HG03280 (cell line): ENCODE data around the gene CKS2.

Experiments
- ATAC-seq: cut with Tn5 transposase; IDR thresholded peaks from one replicate; pipeline ENCODE4 v1.9.1; 2021; ENCODE audit warnings: mild to moderate bottlenecking, moderate library complexity; ENCODE audit not compliant: unreplicated experiment

Gene CKS2

GRCh38 chr9:89363921-89364665 is 53.1 kb downstream of the CKS2 start:
- no peak for ATAC-seq

GRCh38 chr9:89364666-89365531 is 53.9 kb downstream of the CKS2 start:
- no peak for ATAC-seq

- no peak for ATAC-seq
Observed at GRCh38 chr9:89365532-89365912, 54.5 kb downstream of the CKS2 start.
